ENCODE measurements around the gene NADK2. TPM values are rescaled to one million over a fixed set of nuclear protein-coding genes. Genes with fewer than 3 reads are reported as not detected.

NADK2 gene
- total RNA-seq, 1 donor from 2014 or later, result 16.3 TPM

DNA sequence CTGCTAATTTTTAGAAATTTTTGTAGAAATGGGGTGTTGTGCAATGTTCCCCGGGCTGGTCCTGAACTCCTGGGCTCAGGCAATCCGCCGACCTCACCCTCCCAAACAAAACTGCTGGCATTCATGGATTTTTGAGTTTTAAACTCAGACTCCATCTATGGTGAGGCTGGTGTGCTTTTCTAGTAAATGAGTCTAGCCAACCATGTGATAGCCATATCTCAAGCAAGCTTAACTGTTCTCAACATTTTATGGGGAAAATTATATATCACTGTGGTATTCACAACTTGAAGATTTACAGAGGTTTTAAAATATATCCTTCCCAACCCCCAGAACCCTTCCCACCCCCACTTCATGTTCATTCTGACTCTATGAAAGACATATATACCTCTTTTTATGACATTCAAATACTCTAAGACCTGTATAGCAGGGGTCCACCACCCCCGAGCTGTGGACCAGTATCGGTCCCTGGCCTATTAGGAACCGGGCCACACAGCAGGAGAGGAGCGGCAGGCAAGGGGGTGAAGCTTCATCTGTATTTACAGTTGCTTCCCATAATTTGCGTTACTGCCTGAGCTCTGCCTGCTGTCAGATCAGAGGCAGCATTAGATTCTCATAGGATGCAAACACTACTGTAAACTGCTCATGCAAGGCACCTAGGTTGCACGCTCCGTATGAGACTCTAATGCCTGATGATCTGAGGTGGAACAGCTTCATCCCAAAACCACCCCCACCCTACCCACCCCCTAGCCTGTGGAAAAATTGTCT lies 4.5 kb upstream of the NADK2 start:
- no peak for DNase-seq

DNA sequence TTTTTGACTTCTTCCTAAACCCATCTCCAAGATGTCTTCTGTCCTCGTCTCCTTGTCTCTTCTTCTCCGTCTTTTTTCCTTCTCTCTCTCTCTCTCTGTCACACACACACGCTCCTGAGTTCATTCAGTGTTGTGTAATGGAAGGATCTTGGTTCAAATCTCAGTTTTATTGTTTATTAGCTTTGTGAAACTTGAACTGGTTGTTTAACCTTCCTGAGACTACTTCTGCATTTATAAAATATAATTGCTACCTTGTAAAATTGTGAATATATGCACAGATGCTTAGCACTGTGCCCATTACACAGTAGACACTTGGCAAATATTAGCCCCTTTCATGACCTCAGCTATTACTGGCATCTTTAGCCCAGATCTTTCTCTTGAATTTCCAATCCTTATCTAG lies 2.4 kb upstream of the NADK2 start:
- no peak for DNase-seq

DNA sequence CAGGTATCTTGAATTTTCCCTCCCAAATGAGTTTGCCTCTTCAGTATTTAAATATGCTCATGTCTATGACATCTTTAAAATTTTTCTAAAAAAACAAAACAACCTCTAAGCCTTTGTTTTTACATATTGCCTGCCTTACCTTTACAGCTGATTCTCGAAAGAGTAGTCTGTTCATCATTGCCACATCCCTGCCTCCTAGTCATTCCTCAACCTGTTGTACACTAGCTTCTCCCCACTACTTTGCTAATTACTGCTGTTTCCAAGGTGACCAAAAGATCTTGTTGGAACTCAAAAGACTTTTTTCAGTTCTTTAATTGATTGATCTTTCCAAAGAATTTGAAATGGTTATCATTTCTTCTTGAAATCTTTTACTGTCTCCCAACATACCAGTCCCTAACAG lies 1.9 kb upstream of the NADK2 start:
- no peak for DNase-seq

DNA sequence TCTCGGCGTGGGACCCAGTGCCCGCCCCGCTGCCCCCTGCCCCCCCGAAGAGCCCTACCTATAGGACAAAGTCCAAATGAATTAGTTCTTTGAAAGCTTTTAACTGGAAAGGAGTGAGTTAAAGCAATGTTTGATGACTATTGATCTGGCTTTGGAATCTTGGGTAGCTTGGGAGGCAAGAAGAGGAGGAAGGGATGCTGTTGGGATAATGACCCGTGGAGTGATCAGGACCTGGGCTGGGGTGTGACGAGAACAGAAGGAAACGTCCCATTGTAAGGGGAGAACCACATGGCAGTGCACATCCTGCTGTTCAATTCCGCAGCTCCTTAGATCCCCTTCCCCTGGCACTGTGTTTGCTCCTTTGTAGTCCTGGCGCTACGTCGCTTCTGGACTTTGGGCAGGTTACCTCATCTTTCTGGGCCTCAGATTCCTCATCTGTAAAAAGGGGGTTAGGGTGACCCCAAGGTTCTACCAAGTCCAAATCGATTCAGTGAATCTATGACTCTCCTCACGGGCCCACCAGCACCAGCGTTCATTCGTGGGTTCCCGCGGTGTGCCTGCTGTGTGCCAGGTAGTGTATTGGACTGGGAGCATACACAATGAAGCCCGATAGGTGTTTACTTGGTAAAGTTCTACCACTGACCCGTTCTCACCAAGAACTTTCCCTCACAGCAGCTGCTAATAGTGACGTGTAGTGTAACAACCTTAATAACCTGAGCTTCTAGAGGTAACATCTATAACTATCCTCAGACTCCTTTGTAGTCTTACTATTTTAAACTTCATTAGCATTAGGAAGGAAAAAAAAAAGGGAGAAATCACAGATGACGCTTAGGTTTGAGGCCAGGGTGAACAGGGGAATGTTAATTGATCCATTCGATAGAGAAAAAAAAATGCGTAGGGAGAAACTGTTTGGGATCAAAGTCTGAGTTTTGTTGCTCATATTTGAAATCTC lies 1.1 kb upstream of the NADK2 start:
- peak; percentile 41 for DNase-seq

DNA sequence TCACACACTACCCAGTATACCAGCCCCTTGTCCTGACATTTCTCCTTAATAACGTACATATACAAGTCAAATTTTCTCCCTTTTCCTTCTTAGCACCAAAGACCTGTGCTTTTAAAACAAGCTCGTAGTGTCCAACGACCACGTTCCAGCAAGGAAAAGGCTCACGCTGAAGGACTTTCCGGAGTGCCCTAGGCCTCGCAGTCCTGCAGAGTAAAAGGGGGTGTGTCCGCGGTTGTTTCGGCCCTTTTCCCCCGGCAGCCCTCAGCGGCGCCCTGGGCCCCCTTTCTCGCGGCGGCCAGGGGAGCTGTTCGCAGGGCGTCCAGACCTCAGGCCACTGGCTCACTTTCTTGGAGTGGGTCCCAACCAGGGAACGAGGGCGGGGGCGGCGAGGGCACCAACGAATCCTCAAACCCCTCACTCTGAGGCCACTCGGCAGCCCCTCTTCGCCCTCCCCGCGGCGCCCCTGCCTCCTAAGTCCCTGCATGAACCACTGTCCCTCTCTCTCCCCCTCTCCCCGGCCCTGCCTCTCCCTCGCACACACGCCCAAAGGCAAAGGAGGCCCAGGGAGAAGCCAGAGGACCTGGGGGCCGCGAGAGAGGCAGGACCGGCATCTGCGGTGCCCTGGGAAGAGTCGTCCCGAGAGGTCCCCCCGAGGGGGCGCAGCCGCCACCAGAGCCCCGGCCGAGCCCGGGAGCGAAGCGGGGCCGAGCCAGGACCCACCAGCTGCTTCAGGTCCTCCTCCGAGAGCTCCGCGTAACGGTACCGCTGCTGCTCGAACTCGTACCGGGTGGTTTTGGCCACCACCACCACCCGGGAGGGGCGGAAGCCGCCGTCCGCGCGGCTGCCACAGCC lies 720 bp downstream of the NADK2 start:
- peak; percentile 73 for DNase-seq

DNA sequence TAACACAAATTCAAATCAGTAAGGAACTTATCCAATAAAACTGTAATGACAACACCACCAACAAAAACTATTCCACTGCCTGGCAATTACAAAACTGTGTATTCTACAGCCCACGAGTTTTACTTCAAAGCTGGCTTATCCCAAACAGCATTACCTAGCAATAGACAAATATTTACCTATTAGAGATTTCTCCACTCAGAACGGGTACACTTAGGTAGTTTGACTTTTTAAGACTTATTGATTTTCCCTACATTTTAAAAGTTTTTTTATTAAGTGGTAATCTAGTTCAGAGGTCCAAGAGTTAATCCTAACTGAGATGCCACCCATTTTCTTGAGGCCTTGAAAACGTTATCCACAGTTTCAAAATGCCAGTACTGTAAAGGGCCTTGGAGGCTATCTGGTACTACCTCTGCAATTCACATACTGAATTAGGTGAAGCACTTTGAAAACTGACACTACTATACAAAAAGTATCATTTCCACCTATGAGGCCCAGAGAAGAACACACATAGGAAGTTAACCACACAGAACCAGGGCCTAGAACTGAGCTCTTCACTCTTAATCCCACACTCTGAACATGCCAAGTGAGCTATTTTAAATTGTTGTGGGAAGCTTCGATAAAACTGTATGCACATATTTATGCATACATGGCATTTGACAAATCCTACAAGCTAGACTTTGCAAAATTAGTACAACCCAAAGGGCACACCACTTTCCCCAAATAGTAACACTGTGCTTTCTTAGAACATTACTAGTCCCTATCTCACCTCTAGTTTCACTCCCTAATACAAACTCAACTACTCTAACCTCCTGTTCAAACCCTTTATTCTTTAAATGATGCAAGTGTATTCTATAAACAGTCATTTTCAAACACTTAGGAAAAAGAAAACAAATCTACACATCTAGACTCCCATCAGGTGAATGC lies 2.1 kb downstream of the NADK2 start:
- DNase-seq, result no peak

DNA sequence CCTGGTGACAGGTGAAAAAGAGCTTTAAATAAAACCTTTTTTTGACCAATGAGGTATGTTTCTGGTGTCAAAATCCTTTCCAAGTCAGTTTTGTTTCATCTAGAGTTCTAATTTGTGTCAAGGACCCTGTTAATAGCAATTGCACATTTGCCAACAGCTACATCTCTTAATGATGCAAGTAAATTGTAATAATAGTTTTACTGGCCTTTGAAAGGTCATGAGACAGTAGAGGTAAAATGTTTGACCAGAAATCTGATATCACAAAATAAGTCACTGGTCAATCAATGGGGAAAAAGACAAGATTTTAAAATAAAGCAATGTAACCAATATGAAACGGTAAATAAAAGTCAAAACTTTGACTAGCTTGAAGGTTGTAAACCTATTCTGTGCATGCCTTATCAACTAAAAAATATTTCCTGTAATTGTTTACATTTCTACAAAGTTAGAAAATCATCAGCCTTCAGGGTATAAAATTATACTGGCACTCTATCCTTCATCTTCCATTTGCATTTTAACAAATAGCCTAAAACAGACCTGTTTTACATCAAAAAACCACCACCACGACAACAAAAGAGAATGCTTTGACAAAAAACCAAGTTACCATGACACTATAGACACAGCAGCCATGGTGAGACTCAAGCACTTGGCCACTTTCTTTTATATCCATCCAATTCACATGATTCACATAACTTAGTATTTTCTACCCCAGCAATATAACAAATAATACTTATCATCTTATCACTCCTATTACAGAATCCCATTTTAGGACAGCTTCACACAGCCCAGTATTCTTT lies 3.0 kb downstream of the NADK2 start:
- peak; percentile 6 for DNase-seq

DNA sequence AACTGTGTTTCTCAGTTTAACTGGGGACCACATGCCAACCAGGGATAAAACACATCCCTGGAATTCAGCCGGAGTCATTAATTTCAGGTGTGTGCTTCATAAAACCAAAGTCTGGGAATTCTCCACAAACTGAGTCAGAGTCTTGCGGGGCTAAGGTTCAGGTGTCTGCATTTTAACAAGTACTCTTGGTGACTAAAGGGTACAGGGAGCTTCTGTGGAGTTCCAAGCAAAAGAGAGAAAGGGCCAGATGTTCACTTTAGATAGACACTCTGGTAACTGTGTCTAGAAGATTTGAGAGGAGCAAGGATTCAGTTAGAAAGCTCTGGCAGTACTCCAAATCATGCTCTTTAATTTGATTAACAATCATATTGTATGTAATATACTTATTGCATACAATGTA lies 4.0 kb downstream of the NADK2 start:
- DNase-seq, result no peak

DNA sequence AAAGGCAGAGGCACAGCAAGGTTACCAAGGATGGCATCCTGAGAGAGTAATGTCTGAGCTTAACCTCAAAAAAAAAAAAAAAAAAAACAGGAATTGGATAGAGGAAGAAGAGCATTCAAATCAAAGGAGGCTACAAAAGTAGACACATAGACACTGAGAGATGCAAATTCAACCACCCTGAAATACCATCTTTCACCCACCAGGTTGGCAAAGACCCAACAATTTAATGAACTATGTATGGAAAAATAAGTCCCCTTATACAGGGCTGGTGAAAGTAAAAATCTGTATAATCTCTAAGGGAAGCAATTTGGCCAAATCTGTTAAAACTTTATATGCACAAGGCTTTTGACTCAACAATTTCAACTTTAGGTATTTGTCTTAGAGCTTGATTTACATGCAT lies 4.9 kb downstream of the NADK2 start:
- no peak for DNase-seq

DNA sequence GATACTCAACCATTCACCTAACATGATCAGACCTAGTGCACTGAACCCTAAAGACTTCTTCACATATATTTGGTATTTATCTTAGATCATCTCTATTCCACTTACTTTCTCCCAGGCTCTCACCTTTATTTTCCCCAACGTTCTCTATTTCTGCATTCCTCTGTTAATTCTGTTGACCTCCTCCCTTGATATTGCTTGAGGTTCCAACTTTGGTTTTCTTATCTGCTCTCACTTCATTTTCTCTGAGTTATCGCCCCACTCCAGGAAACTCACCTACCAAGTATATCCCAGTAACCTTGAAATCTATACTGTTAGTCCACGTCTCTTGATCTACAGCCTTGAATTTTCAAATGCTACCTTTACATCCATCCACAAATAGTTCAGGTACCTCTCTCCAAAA lies 9.2 kb downstream of the NADK2 start:
- DNase-seq, result no peak

DNA sequence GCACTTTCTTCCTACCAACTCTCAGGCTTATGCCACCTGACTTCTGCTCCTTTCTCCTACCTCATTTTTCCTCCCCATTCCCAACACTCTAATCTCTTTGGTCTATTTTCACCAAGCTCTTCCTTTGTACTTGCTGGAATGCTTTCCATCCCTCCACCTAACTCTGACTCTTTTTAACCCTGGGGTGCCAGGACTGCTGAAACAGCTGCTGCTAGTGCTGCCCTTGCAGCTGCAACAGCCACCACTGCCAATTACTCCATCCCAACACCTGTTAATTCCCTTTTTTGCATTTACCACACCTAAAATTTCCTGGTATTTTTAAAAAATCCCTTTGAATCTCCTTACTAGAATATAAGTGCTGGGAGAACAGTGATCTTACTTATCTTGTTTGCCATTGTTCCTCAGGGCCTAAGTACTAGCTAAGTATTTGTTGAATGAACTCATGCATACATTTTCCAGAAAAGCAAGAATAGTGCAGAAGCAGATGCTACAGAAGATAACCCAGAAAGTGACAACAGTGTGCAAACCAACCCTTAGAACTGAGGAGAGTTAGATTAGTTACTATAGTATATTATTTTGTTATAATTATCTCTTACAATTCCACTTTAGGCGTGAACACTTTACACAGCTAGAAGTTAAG lies 11.5 kb downstream of the NADK2 start:
- DNase-seq, result no peak

DNA sequence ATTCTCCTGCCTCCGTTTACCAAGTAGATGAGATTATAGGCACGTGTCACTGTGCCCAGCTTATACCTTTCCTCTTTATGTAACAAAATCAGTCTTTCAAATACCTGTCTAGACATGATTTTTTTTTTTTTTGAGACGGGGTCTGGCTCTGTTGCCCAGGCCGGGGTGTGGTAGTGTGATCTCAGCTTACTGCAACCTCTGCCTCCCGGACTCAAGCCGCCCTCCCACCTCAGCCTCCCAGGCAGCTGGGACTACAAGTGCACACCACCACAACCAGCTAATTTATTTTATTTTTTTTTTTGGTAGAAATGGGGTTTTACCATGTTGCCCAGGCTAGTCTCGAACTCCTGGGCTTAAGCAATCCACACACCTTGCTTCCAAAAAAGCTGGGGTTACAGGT lies 13.2 kb downstream of the NADK2 start:
- no peak for DNase-seq

DNA sequence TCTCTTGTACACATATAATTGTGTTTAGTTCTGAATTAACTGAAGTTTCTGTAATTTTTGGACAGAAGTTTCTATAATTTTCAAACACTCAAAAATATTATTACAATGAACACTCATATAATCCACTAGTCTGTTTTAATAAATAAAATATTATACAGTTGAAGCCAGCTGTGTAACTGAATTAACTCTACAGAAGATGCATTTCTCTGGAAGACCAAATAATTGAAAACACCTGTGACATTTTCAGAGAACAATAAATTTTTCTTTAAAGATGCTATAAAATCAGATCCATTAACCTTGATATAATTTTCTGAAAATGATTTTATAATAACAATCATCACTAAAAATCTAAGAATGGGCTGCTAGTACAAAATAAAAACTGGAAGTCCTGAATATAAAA lies 14.7 kb downstream of the NADK2 start:
- DNase-seq, result no peak

DNA sequence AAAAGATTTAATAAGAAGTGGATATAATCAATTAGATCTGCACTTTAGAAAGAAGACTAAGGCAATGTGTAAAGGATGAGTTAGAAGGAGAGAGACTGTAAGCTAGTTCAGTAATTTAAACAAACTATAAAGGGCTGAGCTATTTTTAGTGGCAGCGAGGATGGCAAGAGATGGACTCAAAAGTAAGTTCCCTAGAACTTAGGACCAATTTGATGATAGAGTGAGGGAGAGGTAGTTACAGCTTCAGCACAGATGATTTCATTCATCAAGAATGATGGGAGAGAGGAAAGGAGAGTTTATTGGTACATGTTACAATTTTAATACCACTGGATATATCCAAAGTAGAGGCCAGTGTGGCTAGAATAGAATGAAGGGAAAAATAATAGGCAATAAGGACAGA lies 19.1 kb downstream of the NADK2 start:
- no peak for DNase-seq

DNA sequence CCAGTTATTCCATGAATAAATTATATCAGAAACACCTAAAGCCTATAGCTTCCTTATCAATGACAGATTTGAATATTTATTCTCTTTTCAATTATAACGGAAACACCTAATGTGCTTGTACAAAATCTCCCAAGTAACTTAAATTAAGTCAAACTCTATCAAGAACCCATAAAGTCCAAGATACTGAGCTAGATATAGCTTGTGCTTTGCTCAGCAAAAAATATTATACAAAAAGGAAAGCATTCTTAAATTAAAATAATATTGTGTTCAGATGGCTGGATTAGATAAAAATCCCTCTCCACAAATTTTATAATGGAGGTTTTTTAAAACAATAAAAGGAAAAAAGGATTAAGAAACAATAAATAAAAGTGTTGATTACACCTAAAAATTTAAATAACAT lies 23.7 kb downstream of the NADK2 start:
- DNase-seq, result no peak

DNA sequence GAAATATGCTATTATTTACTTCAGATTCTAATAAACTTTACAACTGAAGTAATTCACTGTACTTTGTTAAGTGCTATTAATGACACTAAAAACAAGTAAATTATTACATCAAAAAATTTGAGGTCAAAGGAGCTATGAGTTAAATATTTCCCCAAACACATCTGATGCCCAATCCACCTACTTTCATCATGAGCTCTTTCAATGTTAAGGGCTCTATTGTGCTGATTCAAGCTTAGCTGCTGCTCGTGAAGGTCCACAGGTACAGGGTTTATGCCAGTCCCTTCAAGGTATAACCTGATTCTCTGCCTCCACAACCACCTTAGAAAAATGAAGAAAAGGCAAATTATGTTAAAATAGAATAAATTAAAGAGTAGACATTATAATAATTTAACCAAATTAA lies 24.2 kb downstream of the NADK2 start:
- DNase-seq, result no peak

DNA sequence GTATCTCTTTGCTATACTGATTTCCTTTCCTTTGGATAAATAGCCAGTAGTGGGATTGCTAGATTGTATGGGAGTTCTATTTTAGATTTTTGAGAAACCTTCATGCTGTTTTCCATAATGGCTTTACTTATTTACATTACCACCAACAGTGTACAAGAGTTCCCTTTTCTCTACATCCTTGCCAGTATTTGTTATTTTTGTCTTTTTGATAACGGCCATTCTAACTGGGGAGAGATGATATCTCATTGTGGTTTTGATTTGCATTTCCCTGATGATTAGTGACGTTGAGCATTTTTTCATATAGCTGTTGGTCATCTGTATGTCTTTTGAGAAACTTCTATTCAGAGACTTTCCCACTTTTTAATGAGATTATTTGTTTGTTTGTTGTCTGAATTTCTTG lies 25.8 kb downstream of the NADK2 start:
- no peak for DNase-seq

DNA sequence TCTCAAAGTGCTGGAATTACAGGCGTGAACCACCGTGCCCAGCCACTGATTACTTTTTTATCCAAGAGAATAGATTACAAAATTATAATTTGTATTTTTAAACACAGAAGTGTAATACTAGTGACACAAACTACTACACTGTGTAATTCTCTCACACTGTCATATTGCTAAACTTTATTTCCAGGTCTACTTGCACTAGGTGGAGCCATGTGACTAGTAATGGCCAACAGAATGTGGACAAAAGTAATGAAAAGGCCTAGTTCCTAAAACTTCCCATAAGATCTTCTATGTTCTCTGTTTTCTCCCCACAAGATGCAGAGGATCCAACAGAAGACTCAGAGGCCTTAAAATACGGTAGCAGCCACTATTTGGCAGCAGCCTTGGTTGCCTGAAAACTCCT lies 27.3 kb downstream of the NADK2 start:
- DNase-seq, result no peak

DNA sequence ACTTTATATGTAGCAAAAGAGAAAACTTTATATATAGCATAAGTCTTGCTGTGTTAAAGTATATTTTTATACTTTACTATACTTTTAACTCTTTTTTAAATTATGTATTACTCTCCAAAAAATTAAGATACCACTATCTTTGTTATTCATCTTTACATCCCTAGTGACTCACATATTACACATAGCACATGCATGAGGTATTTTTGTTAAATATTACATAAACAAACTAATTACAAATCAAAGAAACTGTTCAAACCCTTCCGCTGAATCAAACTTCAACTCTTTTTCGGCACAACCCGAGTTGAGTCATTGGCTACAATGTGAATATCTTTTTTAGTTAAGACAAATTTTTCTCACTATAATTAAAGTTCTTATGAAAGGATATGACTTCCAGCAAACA lies 32.1 kb downstream of the NADK2 start:
- DNase-seq, result peak; percentile 37

DNA sequence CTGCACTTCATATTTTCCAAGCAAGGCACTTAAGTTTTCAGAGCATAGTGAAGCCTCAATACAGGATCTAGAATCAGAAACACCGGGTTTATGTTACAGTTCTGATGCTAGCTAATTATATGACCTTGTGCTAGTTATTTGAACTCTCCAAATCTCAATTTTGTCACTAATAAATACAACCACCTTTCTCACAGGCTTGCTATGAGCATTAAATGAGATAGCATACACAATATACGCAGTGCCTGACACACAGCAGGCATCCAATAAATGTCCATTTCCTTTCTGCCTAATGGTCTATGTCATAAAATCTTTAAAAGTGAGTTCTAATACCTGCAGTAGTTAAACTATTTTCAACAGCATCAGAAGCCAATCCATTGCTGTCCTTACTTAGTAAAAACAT lies 32.9 kb downstream of the NADK2 start:
- no peak for DNase-seq

DNA sequence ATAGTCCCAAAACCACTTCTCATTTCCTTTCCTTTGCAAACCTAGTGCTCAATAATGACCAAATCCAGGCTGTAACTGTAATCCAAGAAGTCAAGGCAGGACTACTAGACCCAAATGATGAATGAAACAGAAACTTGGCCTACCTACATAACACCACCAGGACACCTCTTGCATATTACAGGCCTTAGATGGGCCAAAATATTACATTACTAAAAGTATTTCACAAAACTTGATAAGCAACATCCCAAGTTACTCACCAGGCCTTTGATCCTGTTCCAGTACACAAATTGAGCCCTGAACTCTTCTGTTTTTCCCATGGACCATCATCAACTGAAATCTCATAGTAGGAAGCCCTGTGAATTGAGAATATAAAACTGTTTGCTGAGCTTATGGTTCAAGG lies 34.8 kb downstream of the NADK2 start:
- DNase-seq, result no peak
